Measurements from ENCODE around the gene UROC1.

UROC1 gene

GRCh38 chr3:126464494-126464893, 53.1 kb downstream of the UROC1 start:
- H2AFZ ChIP-seq (ENCODE audit: low read length) = no peak overlapping the region
- no peaks in the 10 kb centered on the region for H4K20me1 ChIP-seq (ENCODE audit: insufficient read depth, low read length)
- H3K27ac ChIP-seq (ENCODE audit: low read length) = no peak overlapping the region
- no peak for DNase-seq
- no peaks in the 10 kb centered on the region for H3F3A ChIP-seq (ENCODE audit: insufficient read depth, low read length)
- H3K9ac ChIP-seq (ENCODE audit: low read length) = no peak overlapping the region
- no peaks in the 10 kb centered on the region for H3K9me3 ChIP-seq (replicated peaks; ENCODE audit: insufficient read depth, low read length)
- no peak overlapping the region for H3K4me3 ChIP-seq (ENCODE audit: low read length)
- H3K27me3 ChIP-seq (replicated peaks; ENCODE audit: insufficient read depth, low read length) = no peaks in the 10 kb centered on the region
- H3K36me3 ChIP-seq (replicated peaks; ENCODE audit: insufficient read depth, low read length) = peaks cover 14% of the 10 kb centered on the region
- no peak overlapping the region for H3K4me2 ChIP-seq (ENCODE audit: low read depth, low read length)
- TF ChIP-seq EZH2phosphoT487 (IDR thresholded peaks at IDR 0.05; ENCODE audit: low read length) (no peak), EZH2 (optimal IDR thresholded peaks at IDR 0.05; ENCODE audit: low read depth, low read length) (no peak), CTCF (IDR thresholded peaks at IDR 0.05; ENCODE audit: low read length) (no peak)
- H3K79me2 ChIP-seq (ENCODE audit: low read length) = peaks cover 62% of the 10 kb centered on the region
- no peaks in the 10 kb centered on the region for H3K4me1 ChIP-seq (ENCODE audit: low read length)
- no peaks in the 10 kb centered on the region for H3K9me2 ChIP-seq (replicated peaks; ENCODE audit: insufficient read depth, low read length)

GRCh38 chr3:126464093-126464492, 53.5 kb downstream of the UROC1 start:
- H2AFZ ChIP-seq (ENCODE audit: low read length) = no peak overlapping the region
- no peak overlapping the region for H3K4me2 ChIP-seq (ENCODE audit: low read depth, low read length)
- no peak for TF ChIP-seq EZH2 (optimal IDR thresholded peaks at IDR 0.05; ENCODE audit: low read depth, low read length)
- no peak for TF ChIP-seq CTCF (IDR thresholded peaks at IDR 0.05; ENCODE audit: low read length)
- no peak for TF ChIP-seq EZH2phosphoT487 (IDR thresholded peaks at IDR 0.05; ENCODE audit: low read length)
- no peaks in the 10 kb centered on the region for H3K4me1 ChIP-seq (ENCODE audit: low read length)
- H3K4me3 ChIP-seq (ENCODE audit: low read length) = no peak overlapping the region
- no peak for DNase-seq
- H3K27me3 ChIP-seq (replicated peaks; ENCODE audit: insufficient read depth, low read length) = no peaks in the 10 kb centered on the region
- no peaks in the 10 kb centered on the region for H3K9me2 ChIP-seq (replicated peaks; ENCODE audit: insufficient read depth, low read length)
- no peak overlapping the region for H3K27ac ChIP-seq (ENCODE audit: low read length)
- H3K79me2 ChIP-seq (ENCODE audit: low read length) = peaks cover 60% of the 10 kb centered on the region
- H3F3A ChIP-seq (ENCODE audit: insufficient read depth, low read length) = no peaks in the 10 kb centered on the region; the same call in 1 of the 2 replicates
- no peaks in the 10 kb centered on the region for H3K9me3 ChIP-seq (replicated peaks; ENCODE audit: insufficient read depth, low read length)
- H3K36me3 ChIP-seq (replicated peaks; ENCODE audit: insufficient read depth, low read length) = peaks cover 13% of the 10 kb centered on the region
- H4K20me1 ChIP-seq (ENCODE audit: insufficient read depth, low read length) = no peaks in the 10 kb centered on the region
- H3K9ac ChIP-seq (ENCODE audit: low read length) = no peak overlapping the region

GRCh38 chr3:126463521-126463920, 54.1 kb downstream of the UROC1 start:
- Histone ChIP-seq H2AFZ (ENCODE audit: low read length) (no peak overlapping the region), H3F3A (ENCODE audit: insufficient read depth, low read length) (no peaks in the 10 kb centered on the region; the same call in 1 of the 2 replicates), H3K79me2 (ENCODE audit: low read length) (peaks cover 56% of the 10 kb centered on the region), H4K20me1 (ENCODE audit: insufficient read depth, low read length) (no peaks in the 10 kb centered on the region), H3K9me3 (replicated peaks; ENCODE audit: insufficient read depth, low read length) (no peaks in the 10 kb centered on the region), H3K4me3 (ENCODE audit: low read length) (no peak overlapping the region), H3K9me2 (replicated peaks; ENCODE audit: insufficient read depth, low read length) (no peaks in the 10 kb centered on the region), H3K4me2 (ENCODE audit: low read depth, low read length) (no peak overlapping the region), H3K27me3 (replicated peaks; ENCODE audit: insufficient read depth, low read length) (no peaks in the 10 kb centered on the region), H3K36me3 (replicated peaks; ENCODE audit: insufficient read depth, low read length) (peaks cover 13% of the 10 kb centered on the region), H3K4me1 (ENCODE audit: low read length) (no peaks in the 10 kb centered on the region), H3K27ac (ENCODE audit: low read length) (no peak overlapping the region), H3K9ac (ENCODE audit: low read length) (no peak overlapping the region)
- TF ChIP-seq EZH2phosphoT487 (IDR thresholded peaks at IDR 0.05; ENCODE audit: low read length) (no peak), CTCF (IDR thresholded peaks at IDR 0.05; ENCODE audit: low read length) (no peak), EZH2 (optimal IDR thresholded peaks at IDR 0.05; ENCODE audit: low read depth, low read length) (no peak)
- DNase-seq = no peak
